Posterior vena cava (tissue), 2 donors: ENCODE data around the gene WNT7A. TPM values are rescaled to one million over a fixed set of nuclear protein-coding genes. Genes with fewer than 3 reads are reported as not detected.

Experiments
- DNase-seq: peaks from one replicate; pipeline ENCODE4 v3.0.0-alpha.2; 2020; ENCODE audit warnings: low spot score
- intact Hi-C, 2 donors: fragments of 100-400 bp; cut with DNase I; formaldehyde crosslinking; loops; one replicate each; pipeline versions ENCODE4 v1.14.1 to v1.14.2; 2022 to 2023
- total RNA-seq, 2 donors: library from RNA; stranded (reverse); fragmentation: NEBNext Ultra II Directional; extraction: Animal tissue kit (Norgen Biotek cat#: 25700); gene quantifications; one replicate each; pipeline ENCODE4 v1.2.1, GENCODE V29; 2021
- donor health status: DM: yes; HTN: yes; CAD: no.
- donor health status: DM: yes; HTN: yes; CAD: no.

The WNT7A gene
- total RNA-seq, 2 donors from 2014 or later = not detected

DNA sequence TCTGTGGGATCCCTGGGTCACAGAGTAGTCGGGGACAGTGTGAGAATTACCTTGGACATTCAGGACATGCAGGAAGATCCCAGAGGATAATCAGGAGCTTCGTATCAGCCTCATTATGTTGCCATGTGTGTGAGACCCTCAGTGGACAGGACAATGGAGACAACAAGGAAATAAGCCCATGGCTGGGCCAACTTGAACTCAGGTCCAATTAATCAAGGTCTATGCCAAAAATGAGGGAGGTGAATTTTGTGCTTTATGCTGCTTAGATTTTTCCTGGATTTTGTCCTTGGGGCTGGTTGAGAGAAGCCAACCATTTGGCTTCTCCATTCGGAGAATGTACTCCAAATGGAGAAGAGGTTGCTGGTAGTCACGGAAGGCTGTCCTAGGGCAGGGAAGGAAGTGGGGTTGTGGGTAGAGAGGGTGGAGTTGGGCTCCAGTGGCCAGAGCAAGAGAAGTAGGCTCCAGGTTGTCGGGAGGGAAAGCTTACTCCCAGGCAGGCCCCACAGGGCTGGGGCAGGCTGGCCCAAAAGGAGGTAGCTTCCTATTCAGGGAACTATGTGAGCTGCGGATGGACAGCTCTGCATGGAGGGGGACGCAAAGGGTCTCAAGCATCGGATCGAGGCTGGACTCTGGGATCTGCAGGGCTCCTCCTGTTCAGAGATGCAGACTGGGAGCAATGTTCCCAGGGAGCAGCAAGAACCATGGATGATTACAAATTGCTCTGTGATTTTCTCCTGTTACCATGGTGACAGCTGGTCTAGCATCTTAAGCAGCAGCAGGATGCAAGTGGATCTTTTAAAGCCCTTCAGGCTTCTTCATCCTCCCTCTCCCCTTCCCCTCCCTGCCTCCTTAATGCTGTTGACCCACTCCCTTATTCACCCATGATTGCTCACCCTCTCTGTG is 91.1 kb downstream of the WNT7A start:
- DNase-seq = peak; percentile 44
- intact Hi-C loops = no loop called here

DNA sequence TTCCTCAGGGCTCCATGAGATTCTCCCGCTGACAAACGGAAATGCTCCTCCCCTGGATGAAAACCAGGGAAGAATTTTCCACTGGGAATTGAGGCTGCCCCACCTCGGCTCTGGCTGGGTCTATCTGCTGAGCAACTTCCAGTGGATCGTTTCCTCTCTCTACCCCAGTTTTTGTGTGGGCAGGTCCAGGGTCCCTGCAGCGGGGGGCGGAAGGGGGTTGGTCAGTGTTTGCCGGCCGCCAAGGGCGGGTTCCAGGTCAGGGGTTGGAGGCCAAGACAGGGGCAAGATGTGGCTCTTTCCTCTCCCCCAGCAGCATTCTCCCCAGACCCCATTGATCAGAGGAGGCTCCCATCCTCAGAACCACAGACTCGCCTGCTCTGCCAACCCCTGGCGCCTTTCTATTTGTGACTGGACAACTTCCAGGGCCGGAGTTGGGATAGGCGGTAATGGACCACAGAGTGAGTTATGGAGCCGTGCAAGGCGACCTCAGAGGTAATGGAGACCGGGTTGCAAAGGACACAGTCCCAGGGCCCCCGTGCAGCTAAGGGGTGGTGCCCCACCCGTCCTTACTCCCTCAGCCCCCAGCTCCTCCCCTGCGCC is 92.2 kb downstream of the WNT7A start:
- intact Hi-C loops = no loop called here
- DNase-seq = peak; percentile 53

DNA sequence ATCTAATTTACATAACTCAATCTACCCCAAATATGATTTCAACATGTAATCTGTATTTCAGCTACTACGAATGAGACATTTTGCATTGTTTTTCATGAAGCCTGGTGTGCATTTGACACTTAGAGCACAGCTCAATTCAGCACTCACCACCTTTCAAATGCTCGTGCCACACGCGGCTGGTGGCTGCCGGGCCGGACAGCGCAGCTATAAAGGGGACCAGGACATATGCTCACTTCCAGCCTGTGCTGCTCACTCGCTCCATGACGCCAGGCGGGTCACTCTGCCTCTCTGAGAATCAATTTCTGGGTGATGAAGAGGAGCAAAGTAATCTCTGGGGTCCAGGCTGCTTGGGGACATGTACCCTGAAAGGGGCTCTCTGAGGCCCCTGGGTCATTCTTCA is 93.1 kb downstream of the WNT7A start:
- intact Hi-C loops = no loop called here
- peak; percentile 56 for DNase-seq

DNA sequence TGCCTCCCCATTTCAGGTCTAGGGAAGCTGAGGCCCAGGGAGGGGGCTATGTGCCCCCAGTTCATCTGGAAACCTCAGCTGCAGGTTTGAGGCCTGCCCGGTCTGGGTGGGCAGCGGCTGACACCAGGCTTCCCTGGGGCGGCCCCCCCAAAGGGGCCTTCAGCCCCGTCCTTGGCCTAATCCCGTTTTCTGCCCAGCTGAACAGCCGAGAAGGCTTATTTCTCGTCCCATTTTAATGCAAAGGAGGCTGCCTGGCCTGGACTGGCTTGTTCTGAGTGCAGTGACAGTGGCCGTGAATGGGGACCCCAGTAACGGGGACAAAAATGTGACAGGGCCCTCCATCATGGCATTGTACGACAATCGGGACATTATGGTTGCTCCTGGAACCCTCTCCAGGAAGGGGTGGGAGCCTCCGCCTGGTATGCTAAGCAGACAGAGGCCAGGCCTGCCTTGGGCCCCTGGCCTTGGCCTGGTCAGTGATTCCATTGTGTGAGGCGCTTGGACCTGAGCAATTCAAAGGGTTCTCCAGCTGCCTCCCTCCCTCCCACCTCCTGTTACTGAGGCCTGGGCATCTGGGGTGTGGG is 93.9 kb downstream of the WNT7A start:
- DNase-seq = peak; percentile 72
- intact Hi-C loops = no loop called here

DNA sequence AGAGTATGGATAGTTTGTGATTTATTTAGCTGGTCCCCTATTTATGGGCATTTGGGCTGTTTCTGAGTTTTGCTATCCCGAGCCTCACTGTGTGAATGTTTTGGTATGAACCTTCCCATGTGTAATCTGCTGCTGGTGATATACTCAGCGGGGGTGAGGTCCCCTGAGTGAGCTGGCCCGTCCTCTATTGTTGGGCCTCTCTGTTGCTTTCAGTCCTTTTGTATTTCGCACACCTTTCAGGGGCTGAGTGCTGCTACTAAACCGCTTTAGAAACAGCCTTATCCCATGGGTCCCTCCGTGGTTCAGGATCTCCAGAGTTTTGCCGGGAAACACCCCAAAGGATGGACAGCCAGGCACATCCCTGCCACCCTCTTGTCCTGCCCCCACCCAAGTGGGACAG is 94.5 kb downstream of the WNT7A start:
- intact Hi-C loops = no loop called here
- peak; percentile 11 for DNase-seq

DNA sequence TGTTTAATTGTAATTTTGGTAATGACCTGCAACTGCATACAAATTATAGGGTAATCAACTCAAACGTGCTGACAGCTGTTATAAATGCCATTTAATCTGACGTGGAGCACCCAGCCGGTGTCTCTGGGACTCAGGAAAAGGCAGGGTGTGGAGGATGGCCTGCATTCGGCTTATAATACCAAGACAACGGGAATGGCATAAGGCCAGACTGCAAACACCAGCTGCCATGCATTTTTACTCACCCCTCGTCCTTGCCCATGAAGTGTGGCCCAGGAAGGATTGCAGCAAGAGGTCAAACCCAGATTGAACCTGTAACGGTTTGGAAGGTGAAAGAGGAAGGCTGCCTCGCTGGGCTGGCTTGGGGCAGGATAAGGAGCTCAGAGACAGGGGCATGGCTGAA is 96.4 kb downstream of the WNT7A start:
- intact Hi-C loops = no loop called here
- DNase-seq = peak; percentile 55

DNA sequence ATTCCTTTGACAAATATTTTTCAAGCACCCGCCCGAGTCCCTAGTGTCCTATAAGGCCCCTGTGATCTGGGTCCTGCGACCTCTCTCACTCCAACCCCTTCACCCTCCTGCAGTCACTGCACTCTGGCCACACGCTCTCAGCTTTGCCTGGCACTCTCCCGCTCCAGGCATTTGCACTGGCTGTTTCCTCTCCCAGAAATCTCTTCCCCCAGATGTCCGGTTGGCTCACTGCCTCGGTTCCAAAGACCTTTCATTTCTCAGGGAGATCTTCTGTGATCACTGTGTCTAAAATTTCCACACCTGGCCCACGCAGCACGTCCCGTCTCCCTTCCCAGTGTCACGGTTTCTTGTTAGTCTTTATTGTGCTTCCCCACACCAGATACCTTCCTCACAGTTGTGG is 97.4 kb downstream of the WNT7A start:
- peak; percentile 74 for DNase-seq
- intact Hi-C loops = no loop called here

DNA sequence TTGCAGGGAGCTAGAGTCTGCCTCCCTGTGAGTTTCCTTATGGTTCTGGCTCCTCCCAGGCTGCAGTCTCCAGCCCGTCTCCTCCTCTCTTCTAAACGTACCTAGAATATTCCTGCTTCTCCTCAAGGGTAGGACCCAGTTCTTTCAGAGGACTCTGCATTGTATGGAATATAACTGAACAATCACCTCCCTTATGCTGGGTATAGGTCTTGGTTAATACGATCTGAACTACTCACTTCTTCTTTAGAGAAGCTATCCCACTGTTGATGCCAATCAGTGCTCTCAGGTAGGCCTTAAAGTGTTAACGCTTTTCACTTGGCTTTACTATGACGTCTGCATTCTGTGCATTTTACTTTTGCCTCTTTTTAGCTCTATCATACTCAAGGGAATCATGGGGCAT is 98.5 kb downstream of the WNT7A start:
- intact Hi-C loops = no loop called here
- DNase-seq = no peak

DNA sequence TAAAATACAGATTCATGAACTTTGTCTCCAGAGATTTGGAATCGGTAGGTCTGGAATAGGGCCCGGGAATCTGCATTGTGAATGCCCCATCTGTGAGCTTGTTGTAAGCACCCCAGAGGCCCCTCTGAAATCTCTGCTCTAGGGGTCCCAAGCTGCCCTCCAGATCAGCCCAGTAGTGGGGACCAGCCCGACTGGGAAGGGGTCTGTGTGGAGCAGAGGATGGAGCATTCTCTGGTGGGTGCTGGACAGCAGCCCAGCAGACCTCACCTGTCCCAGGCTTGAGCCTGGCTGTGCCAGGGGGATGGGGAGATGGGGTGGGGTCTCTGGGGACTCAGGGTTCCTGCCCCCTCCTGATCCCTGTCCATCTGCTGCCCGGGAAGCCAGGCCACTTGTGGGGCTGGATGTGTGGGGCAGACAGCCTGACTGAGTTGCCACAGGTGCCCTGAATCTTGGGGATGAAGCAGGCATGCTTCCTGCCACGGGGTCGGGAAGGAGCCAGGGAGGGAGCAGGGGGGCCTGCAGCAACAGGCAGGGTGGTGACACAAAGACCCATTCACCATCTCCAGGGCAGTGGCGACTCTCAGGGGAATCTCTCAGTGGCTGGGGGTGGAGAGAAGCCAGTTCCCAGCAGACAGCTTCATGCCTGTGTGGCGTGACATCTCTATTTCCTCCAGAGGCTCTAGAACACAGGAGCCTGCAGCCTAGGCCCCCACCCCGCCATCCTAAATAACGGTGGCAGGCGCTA is 99.3 kb downstream of the WNT7A start:
- intact Hi-C loops = no loop called here
- DNase-seq = peak; percentile 50

DNA sequence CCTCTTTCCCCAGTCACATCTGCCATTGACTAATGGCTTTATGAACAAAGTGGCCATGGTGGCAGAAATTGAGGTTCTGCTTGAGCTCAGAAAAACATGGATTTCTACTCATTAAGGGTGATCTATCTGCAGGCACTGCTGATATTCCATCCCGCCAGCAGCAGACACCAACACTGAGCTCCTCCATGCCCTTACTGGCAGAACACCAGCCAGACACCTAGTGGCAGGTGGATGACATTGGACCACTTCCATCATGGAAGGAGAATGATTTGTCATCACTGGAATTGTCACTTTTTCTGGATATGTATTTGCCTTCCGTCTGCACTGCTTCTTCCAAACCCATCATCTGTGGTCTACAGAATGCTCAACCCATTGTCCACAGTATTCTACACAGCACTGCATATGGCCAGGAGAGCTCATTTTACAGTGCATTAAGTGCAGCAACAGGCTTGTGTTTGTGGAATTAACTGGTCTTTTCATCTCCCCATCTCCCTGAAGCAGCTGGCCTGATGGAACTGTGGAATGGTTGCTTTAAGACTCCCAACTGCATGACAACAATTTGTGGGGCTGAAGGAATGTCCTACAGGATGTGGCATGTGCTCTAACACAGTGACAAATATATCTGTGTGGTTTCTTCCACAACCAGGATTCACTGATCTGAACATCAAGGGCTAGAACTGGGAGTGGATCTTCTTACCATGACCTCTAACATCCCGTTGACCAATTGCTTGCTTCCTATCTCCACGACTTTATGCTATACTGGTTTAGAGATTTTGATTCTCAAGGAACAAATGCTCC is 103.4 kb downstream of the WNT7A start:
- peak; percentile 37 for DNase-seq
- intact Hi-C loops = no loop called here

DNA sequence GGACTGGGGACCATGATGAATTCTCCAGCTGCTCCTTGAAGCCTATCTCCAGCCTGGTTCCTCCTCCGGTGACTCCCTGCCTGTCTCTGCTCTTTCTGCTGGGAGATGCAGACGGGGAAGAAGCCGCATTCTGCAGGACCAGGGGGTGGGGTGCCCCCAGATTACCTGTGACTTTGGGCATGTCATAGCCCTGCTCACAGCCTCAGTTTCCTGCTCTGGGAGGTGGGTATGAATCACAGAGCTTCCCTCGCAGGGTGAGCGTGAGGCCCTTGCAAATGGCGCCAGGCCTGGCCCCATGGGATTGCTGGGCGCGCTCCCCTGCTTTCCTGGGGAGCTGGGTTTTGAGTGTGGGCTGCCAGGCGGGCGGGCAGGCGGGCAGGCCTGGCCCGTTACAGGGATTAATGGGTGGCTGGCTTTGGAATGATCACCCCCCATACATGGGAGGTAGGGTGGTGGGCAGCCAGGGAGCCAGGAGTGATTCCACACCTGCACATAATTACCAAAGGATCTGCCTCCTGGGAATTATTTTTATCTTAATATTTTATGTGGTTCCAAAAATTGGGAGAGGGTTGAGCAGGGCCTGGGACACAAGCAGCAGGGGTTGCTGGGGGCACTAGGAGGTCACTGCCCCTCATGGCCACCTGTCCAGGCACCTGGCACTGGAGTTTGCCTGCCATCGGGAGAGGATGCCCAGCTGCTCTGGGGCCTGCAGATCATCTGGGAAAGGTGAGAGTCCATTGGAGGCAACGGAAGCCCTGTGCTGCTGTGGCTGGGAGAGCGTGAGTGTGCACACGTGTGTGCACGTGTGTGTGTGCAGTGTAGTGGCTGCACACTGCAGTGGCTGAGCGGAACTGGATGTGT is 106.8 kb downstream of the WNT7A start:
- intact Hi-C loops = no loop called here
- DNase-seq = peak; percentile 60

DNA sequence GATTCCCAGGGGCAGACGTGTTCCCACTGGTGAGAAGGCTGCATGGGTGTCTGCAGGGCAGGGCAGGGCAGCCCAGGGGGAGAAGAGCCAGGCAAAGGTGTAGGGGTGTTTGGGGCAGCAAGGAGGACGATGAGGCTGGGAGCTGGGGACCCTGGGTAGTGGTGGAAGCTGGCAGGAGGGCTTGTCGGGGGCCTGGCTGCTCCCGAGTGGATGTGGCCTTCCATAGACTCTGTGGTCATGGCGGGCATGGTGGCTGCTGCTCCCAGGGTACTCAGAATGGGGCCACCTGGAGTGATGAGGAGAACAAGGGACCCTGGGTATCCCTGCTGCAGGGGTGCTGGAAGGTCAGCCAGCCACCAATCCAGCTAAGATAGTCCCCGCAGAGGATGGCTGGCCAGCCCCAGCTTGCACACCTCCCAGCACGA is 107.5 kb downstream of the WNT7A start:
- intact Hi-C loops = no loop called here
- peak; percentile 63 for DNase-seq

DNA sequence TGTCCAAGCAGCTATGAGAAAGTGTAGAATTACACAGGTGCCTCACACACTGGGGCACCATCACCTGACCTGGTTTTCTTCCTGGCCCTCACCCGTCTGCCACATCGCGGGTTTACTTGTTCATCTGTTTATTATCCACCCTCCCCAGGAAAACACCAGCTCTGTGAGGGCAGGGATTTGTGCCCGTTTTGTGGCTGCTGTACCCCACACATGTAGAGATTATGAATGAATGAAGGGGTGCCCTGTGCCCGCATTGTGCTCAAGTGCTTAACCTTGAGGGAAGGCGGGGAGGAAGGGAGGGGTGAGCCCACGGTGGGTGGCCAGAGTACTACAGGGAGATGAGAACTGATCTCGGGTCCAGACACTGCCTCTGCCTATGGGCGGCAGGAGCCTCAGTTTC is 108.4 kb downstream of the WNT7A start:
- intact Hi-C loops = no loop called here
- peak; percentile 34 for DNase-seq

DNA sequence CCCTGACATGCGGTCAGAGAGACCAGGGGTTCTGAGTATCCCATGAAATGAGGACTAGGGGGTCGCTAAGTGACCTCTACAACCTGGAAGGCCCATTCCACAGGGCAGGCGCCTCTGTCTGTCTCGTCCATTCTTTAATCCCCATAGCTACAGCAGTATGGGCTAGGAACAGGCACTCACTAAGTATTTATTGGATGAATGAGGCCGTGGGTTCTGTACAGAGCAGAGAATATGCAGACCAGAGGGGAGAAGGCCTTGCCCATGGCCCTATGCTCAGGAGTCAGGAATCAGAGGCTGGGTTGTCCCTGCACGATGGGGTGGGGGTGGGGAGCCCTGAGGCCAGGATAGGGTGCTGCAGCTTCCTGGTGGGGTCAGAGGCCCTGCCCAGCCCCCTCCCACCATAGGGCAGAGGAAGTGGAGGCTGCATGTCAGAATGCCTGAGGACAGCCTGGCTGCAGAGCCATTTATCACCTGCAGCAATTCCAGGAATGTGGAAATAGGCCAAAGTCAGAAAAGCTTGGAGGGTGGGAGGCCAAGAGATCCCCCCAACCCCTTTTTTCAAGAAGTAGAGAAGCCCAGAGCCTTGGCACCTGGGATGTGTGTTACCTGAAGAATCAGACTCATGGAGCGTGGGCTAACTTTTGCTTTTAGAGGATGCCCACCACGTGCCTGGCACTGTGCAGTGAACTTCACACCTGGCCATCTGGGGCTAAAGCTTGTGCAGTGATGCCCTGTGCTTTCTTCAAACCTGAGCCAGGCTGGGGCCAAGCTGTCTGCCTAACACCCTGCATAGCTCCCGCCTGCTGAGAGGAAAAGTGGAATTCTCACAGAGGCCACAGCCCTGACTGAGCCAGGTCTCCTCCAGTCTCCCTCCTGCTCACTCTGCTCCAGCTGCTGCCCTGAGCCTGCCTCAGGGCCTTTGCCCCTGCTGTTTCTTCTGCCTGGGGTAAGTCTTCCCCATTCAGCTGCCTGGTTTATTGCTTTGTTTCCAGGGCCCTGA is 109.4 kb downstream of the WNT7A start:
- peak; percentile 57 for DNase-seq
- intact Hi-C loops = no loop called here

DNA sequence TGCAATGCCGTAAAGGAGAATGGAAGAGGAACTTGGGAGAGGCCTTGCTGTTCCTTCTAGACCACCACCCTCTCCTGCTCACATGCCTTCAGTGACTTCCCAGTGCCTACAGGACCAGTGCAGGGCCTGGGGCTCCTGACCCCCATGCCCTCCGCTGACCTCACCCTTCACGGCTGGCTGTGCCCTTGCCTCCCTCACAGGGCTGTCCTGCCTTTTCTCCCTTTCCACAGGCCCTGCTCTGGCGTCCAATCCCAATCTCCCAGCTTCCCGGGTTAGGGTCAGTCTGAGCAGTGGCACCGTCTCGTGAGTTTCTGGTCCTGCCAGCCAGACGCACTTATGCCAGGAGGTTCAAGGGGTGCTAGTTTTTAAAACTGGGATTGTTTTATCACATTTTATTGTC is 110.4 kb downstream of the WNT7A start:
- DNase-seq = peak; percentile 68
- intact Hi-C loops = no loop called here

DNA sequence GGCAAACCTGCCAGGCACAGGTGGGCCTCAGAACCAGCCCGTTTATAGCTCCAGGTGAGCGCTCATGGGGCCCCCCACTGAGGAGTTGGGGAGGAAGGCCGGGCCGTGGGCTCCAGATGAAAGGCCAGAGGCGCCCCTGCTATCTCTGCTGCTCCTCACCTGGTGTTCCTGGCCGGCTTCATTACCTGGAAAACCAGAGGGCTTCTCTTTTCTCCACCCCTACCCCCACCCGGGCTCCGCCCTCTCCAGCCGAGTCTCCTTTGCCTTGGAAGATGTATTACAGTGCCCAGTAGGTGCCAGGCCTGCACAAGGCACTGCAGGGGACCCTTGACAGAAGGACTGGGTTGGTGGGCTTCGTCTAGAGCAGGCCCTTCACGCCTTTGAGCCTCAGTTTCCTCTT is 111.4 kb downstream of the WNT7A start:
- DNase-seq = peak; percentile 46
- intact Hi-C loops = no loop called here

DNA sequence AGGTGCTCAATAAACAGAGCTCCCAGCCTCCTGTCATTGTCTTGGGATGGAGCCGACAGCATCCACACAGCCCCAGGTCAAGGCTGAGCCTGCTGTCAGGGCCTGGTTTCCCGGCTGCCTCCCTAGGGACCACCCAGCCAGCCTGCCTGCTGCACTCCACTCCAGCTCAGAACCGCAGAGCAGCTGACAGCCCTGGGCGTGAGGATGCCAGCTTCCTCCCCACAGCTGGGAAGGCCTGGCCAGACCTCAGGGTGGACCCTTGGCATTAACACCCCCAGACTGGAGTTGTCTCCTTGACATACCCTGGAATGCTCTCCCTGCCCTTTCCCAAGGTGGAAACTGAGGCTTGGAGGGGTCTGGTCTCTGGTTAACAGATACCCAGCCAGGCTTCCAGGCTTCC is 112.0 kb downstream of the WNT7A start:
- intact Hi-C loops = loop anchor here in 1 of 2 donors (2.0 kb wide), 1 partner anchor 25 kb away; no protein-coding TSS in a partner anchor
- peak; percentile 70 for DNase-seq
